OCI-LY3 (cell line): ENCODE measurements around the gene ZBTB16.

Experiments used
- H2AFZ ChIP-seq: fragments of 200-600, 300-600 bp; shearing (Covaris generic); 2 replicates; pipeline ENCODE4 v1.6.0; 2014; ENCODE audit warnings: antibody characterized with exemption, low read depth, low read length
- H3K27ac ChIP-seq: fragments of 200-600, 300-600 bp; sonication (generic); 2 replicates; pipeline ENCODE4 v1.5.1; 2014; ENCODE audit warnings: mild to moderate bottlenecking, low read length, moderate library complexity, mixed read lengths
- H3K27me3 ChIP-seq: fragments of 200-600, 300-600 bp; sonication (generic); 2 replicates; pipeline ENCODE4 v1.6.1; 2014; ENCODE audit warnings: low read depth, low read length, mixed read lengths
- H3K36me3 ChIP-seq: fragments of 200-600, 300-600 bp; sonication (generic); replicated peaks from 2 replicates; pipeline ENCODE3; 2014; ENCODE audit warnings: low read depth, low read length, mixed read lengths
- H3K4me1 ChIP-seq: fragments of 300-600, 200-600 bp; sonication (generic); 2 replicates; pipeline ENCODE4 v1.6.1; 2014; ENCODE audit warnings: low read length, mixed read lengths
- H3K4me2 ChIP-seq: fragments of 200-600, 300-600 bp; sonication (generic); 2 replicates; pipeline ENCODE4 v1.6.1; 2014; ENCODE audit warnings: low read length, mixed read lengths
- H3K4me3 ChIP-seq: fragments of 300-600, 200-600 bp; sonication (generic); 2 replicates; pipeline ENCODE4 v1.5.1; 2014; ENCODE audit warnings: antibody characterized with exemption, mild to moderate bottlenecking, low read length, moderate library complexity
- H3K79me2 ChIP-seq: fragments of 300-600, 200-600 bp; shearing (Covaris generic); 2 replicates; pipeline ENCODE4 v1.6.1; 2014; ENCODE audit warnings: mild to moderate bottlenecking, low read length, mixed read lengths
- H3K9ac ChIP-seq: fragments of 300-600, 200-600 bp; shearing (Covaris generic); 2 replicates; pipeline ENCODE4 v1.6.0; 2014; ENCODE audit warnings: mild to moderate bottlenecking, low read length, moderate library complexity
- H3K9me3 ChIP-seq: fragments of 200-600, 300-600 bp; shearing (Covaris generic); 2 replicates; pipeline ENCODE4 v1.6.1; 2014; ENCODE audit warnings: low read length, mixed read lengths; ENCODE audit not compliant: insufficient read depth
- H4K20me1 ChIP-seq: fragments of 200-600, 300-600 bp; sonication (generic); 2 replicates; pipeline ENCODE4 v1.6.1; 2016; ENCODE audit warnings: low read length, mixed read lengths; ENCODE audit not compliant: insufficient read depth
- EZH2phosphoT487 ChIP-seq: fragments of 200-600 bp; shearing (Covaris generic); IDR thresholded peaks from 2 replicates; pipeline ENCODE4 v1.6.1; 2018; ENCODE audit warnings: antibody characterized with exemption, mixed run types, low read depth
- TF ChIP-seq, protein P1 (sequence below): fragments of 200-600, 300-600 bp; sonication (generic); IDR thresholded peaks from 2 replicates; pipeline ENCODE4 v1.5.1; 2014; ENCODE audit warnings: antibody characterized with exemption, low read length, low read depth

Gene ZBTB16

DNA sequence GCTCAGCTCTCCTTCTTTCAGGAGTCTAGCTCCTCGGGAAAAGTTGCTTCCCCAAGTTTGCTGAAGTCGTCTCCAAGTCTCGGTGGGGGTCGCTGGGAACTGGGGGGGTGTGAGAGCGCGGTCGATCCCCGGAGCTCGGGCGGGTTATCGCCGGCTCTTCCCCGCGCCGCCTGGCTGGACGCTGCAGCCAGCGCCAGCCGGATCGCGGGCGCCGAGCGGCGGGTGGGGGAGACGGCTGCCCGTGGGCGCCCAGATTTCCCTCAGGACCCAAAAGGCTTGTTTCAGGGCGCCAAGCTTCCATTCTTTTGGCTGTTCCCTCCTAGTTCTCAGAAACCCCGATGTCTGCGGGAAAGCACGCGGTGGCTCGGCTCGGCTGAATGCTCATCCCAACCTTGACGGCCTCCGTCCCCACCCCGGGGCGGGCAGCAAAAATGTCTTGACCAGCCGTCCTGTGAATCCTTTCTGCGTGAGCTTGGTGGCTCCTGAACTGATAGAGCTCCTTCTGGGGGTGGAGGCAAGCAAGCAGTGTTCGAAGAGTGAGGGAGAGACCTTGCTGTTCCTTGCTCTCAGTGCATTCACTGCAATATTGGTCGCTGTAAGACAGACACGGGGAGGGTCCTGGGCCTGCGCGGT lies 1.7 kb downstream of the ZBTB16 start:
- peaks cover 11% of the 10 kb centered on the region; the same call in 1 of the 2 replicates for H3K27me3 ChIP-seq

DNA sequence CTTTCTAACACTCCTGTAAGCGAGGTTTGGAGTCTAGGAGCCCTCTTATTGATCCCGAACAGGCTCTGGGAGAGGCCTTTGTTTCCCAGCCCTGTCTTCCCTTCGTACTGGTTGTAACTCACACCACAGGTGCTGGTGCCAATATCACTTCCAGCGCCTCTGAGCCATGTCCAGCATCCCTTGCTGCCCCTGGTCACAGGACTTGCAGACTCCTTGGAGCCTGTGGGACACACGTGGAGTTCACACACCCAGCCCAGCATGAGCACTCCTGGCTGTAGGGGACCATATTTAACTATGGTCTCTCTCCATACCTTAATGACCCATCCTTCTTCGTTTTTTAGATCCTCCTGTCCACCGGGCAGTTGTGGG lies 2.2 kb downstream of the ZBTB16 start:
- Histone ChIP-seq H3K9me3 (no peaks in the 10 kb centered on the region), H3K27ac (no peak overlapping the region), H3K9ac (no peak overlapping the region), H4K20me1 (no peaks in the 10 kb centered on the region), H3K79me2 (no peaks in the 10 kb centered on the region), H3K27me3 (peaks cover 9% of the 10 kb centered on the region; the same call in 1 of the 2 replicates), H3K36me3 (no peaks in the 10 kb centered on the region), H2AFZ (no peak overlapping the region), H3K4me3 (no peak overlapping the region), H3K4me1 (no peaks in the 10 kb centered on the region), H3K4me2 (no peak overlapping the region)
- TF ChIP-seq EZH2phosphoT487: no peak
- TF ChIP-seq, protein P1, sequence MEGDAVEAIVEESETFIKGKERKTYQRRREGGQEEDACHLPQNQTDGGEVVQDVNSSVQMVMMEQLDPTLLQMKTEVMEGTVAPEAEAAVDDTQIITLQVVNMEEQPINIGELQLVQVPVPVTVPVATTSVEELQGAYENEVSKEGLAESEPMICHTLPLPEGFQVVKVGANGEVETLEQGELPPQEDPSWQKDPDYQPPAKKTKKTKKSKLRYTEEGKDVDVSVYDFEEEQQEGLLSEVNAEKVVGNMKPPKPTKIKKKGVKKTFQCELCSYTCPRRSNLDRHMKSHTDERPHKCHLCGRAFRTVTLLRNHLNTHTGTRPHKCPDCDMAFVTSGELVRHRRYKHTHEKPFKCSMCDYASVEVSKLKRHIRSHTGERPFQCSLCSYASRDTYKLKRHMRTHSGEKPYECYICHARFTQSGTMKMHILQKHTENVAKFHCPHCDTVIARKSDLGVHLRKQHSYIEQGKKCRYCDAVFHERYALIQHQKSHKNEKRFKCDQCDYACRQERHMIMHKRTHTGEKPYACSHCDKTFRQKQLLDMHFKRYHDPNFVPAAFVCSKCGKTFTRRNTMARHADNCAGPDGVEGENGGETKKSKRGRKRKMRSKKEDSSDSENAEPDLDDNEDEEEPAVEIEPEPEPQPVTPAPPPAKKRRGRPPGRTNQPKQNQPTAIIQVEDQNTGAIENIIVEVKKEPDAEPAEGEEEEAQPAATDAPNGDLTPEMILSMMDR: no peak

More for the DNA sequence above, 1.7 kb downstream of the ZBTB16 start:
- no peak for TF ChIP-seq EZH2phosphoT487
- TF ChIP-seq, protein P1: no peak
- Histone ChIP-seq H3K36me3 (no peaks in the 10 kb centered on the region), H4K20me1 (no peaks in the 10 kb centered on the region), H3K9me3 (no peaks in the 10 kb centered on the region), H3K79me2 (no peaks in the 10 kb centered on the region), H2AFZ (no peak overlapping the region), H3K27ac (no peak overlapping the region), H3K4me2 (no peak overlapping the region), H3K4me1 (no peaks in the 10 kb centered on the region), H3K4me3 (no peak overlapping the region), H3K9ac (no peak overlapping the region)

DNA sequence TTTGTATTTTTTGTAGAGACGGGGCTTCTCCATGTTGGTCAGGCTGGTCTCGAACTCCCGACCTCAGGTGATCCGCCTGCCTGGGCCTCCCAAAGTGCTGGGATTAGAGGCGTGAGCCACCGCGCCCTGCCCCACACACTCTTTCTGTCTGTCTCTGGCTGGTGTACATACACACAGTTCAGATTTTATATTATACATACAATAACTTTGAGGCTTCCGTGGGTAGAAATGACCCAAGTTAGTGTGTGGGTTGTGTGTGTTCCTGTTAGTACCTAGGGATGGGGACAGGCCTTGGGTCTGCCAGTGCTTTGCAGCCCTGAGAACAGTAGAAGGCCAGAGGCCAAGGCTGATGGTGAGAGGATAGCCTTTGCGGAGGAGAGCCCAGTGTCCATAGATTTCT lies 2.8 kb downstream of the ZBTB16 start:
- peaks cover 2% of the 10 kb centered on the region; the same call in 1 of the 2 replicates for H3K27me3 ChIP-seq
- no peaks in the 10 kb centered on the region for H4K20me1 ChIP-seq
- no peak overlapping the region for H3K4me3 ChIP-seq
- no peaks in the 10 kb centered on the region for H3K4me1 ChIP-seq
- no peak overlapping the region for H3K9ac ChIP-seq
- no peak overlapping the region for H2AFZ ChIP-seq
- H3K27ac ChIP-seq: no peak overlapping the region
- no peaks in the 10 kb centered on the region for H3K36me3 ChIP-seq
- H3K79me2 ChIP-seq: no peaks in the 10 kb centered on the region
- H3K9me3 ChIP-seq: no peaks in the 10 kb centered on the region
- no peak overlapping the region for H3K4me2 ChIP-seq
- no peak for TF ChIP-seq EZH2phosphoT487
- TF ChIP-seq, protein P1: no peak

DNA sequence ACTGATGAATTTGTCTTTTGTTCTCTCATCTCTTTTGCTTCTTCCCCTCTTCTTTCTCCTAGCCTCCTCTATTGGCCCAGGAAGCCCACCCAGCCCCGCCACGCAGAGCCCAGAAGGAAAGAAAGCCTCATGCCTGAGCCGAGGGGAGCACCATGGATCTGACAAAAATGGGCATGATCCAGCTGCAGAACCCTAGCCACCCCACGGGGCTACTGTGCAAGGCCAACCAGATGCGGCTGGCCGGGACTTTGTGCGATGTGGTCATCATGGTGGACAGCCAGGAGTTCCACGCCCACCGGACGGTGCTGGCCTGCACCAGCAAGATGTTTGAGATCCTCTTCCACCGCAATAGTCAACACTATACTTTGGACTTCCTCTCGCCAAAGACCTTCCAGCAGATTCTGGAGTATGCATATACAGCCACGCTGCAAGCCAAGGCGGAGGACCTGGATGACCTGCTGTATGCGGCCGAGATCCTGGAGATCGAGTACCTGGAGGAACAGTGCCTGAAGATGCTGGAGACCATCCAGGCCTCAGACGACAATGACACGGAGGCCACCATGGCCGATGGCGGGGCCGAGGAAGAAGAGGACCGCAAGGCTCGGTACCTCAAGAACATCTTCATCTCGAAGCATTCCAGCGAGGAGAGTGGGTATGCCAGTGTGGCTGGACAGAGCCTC lies 3.8 kb downstream of the ZBTB16 start:
- Histone ChIP-seq H3K4me3 (no peak overlapping the region), H3K4me2 (no peak overlapping the region), H3K27ac (no peak overlapping the region), H3K79me2 (no peaks in the 10 kb centered on the region), H3K4me1 (no peaks in the 10 kb centered on the region), H3K9me3 (no peaks in the 10 kb centered on the region), H3K9ac (no peak overlapping the region), H2AFZ (no peak overlapping the region), H3K36me3 (no peaks in the 10 kb centered on the region), H3K27me3 (no peaks in the 10 kb centered on the region), H4K20me1 (no peaks in the 10 kb centered on the region)
- TF ChIP-seq EZH2phosphoT487: no peak
- TF ChIP-seq, protein P1: no peak
